Esophagus muscularis mucosa (tissue), 4 donors: ENCODE results near the gene AKAP12. TPM values are rescaled to one million over a fixed set of nuclear protein-coding genes. Genes with fewer than 3 reads are reported as not detected.

Experiments used
- DNase-seq: peaks from one replicate; pipeline ENCODE4 v3.0.0-alpha.2; 2017; ENCODE audit errors: extremely low spot score
- H3K27ac ChIP-seq, 4 donors: fragments of 200-600 bp; sonication (generic); replicated peaks in 1 of 4; 1 replicate in 3 of 4; 2 replicates in 1 of 4; pipeline ENCODE4 v1.5.1; 2016 to 2019; ENCODE audit warnings: mild to moderate bottlenecking in 1 of 4
- H3K27me3 ChIP-seq, 4 donors: fragments of 200-600 bp; sonication (generic); one replicate each; pipeline versions ENCODE4 v1.5.1 to v1.6.0; 2016 to 2019
- H3K36me3 ChIP-seq, 4 donors: fragments of 200-600 bp; sonication (generic); one replicate each; pipeline ENCODE4 v1.5.1; 2016 to 2019
- H3K4me1 ChIP-seq, 4 donors: fragments of 200-600 bp; sonication (generic); one replicate each; pipeline ENCODE4 v1.5.1; 2016 to 2019
- H3K4me3 ChIP-seq, 4 donors: fragments of 200-600 bp; sonication (generic); 1 replicate in 2 of 4; 2 replicates in 2 of 4; pipeline ENCODE4 v1.5.1; 2016 to 2019; ENCODE audit warnings: mild to moderate bottlenecking in 4 of 4, moderate library complexity in 1 of 4
- H3K9me3 ChIP-seq, 4 donors: fragments of 200-600 bp; sonication (generic); 1 replicate in 3 of 4; 2 replicates in 1 of 4; pipeline ENCODE4 v1.5.1; 2016 to 2019
- CTCF ChIP-seq, 3 experiments: fragments of 200-600 bp in 2 of 3; fragments of 450-650 bp in 1 of 3; sonication (generic) in 2 of 3; IDR thresholded peaks; one replicate each; pipeline ENCODE4 v1.5.1; 2017 to 2019; ENCODE audit warnings: antibody characterized with exemption in 3 of 3, mild to moderate bottlenecking in 2 of 3, moderate library complexity in 1 of 3
- EP300 ChIP-seq: sonication (generic); formaldehyde crosslinking; IDR thresholded peaks from one replicate; pipeline ENCODE4 v1.6.1; 2017; ENCODE audit warnings: antibody characterized with exemption
- POLR2A ChIP-seq: fragments of 450-650 bp; IDR thresholded peaks from one replicate; pipeline ENCODE4 v1.6.1; 2017; ENCODE audit warnings: antibody characterized with exemption, moderate library complexity, mild to moderate bottlenecking, low read depth
- POLR2AphosphoS5 ChIP-seq, 2 donors: sonication (generic); formaldehyde crosslinking; IDR thresholded peaks; one replicate each; pipeline ENCODE4 v1.6.1; 2017; ENCODE audit warnings: antibody characterized with exemption in 2 of 2
- WGBS: methylation state at CpG from one replicate; pipeline ENCODE4 v1.1.5; 2018; 5-methylcytosine and 5-hydroxymethylcytosine counted together
- intact Hi-C: fragments of 100-400 bp; cut with DNase I; formaldehyde crosslinking; loops from one replicate; pipeline ENCODE4 v1.15.1; 2023
- total RNA-seq, 4 donors: library from RNA; depleted of rRNA; stranded (reverse); fragments of >200 nt; gene quantifications; one replicate each; pipeline versions ENCODE4 v1.1.0 to v1.2.1, GENCODE V29; 2016

Gene AKAP12
- total RNA-seq, 4 donors from 2014 or later, result 108 to 215 (median 187) TPM

GRCh38 chr6:151242420-151242861, 2.7 kb downstream of the AKAP12 start:
- H3K36me3 ChIP-seq, result no peaks in the 10 kb centered on the region
- H3K27me3 ChIP-seq, result no peaks in the 10 kb centered on the region
- H3K4me3 ChIP-seq, result peak overlapping the region in 3 of 4 donors; percentile 83 to 95 (median 94)
- no peak for DNase-seq
- 70% methylated on average over 7 of the region's 7 CpGs for WGBS
- no peak for TF ChIP-seq POLR2A
- TF ChIP-seq POLR2AphosphoS5 (IDR thresholded peaks at IDR 0.05), result peak in 1 of 2 donors; percentile 11
- H3K9me3 ChIP-seq, result no peaks in the 10 kb centered on the region
- intact Hi-C loops, result loop anchor here (10.0 kb wide), 1 partner anchor 228 kb away; no protein-coding TSS in a partner anchor
- peaks cover 0 to 47% (median 43%) of the 10 kb centered on the region in 4 donors for H3K4me1 ChIP-seq
- peak overlapping the region in 3 of 4 donors; percentile 9 to 97 (median 97) for H3K27ac ChIP-seq

GRCh38 chr6:151243481-151243880, 3.7 kb downstream of the AKAP12 start:
- H3K4me3 ChIP-seq, result no peak overlapping the region
- DNase-seq, result no peak
- peak overlapping the region in 1 of 4 donors; percentile 97 for H3K27ac ChIP-seq
- TF ChIP-seq POLR2AphosphoS5 (IDR thresholded peaks at IDR 0.05), result no peak
- no peaks in the 10 kb centered on the region for H3K27me3 ChIP-seq
- intact Hi-C loops, result loop anchor here (10.0 kb wide), 1 partner anchor 229 kb away; no protein-coding TSS in a partner anchor
- no peaks in the 10 kb centered on the region for H3K9me3 ChIP-seq
- no peaks in the 10 kb centered on the region for H3K36me3 ChIP-seq
- peaks cover 0 to 54% (median 46%) of the 10 kb centered on the region in 4 donors for H3K4me1 ChIP-seq
- 64% methylated on average over 5 of the region's 5 CpGs for WGBS

DNA sequence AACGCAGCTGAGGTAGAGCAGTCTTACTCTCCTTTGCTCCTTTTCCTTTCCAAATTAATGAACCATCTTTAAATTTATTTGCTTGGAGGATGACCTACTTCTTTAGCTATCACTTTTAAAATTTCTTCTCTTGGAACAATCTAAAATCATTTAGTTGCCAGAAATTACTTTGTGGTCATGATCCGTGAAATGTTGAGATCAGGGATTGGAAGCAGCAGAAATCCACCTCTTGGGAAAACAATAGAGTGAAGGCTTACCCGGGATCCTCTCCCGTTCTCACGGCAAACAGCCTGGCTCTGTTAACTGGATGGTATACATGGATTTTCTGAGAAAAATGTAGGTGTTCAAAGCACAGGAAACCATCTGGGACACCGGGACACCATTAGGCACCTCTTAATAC, 7.7 kb downstream of the AKAP12 start:
- WGBS, result 61% methylated on average over 6 of the region's 6 CpGs
- intact Hi-C loops, result loop anchor here (10.0 kb wide), 1 partner anchor 233 kb away; no protein-coding TSS in a partner anchor
- DNase-seq, result no peak
- no peaks in the 10 kb centered on the region for H3K9me3 ChIP-seq
- H3K4me1 ChIP-seq, result peaks cover 0 to 26% (median 21%) of the 10 kb centered on the region in 4 donors
- no peak overlapping the region for H3K4me3 ChIP-seq
- no peaks in the 10 kb centered on the region for H3K36me3 ChIP-seq
- peak overlapping the region in 3 of 4 donors; percentile 20 to 50 (median 21) for H3K27ac ChIP-seq
- TF ChIP-seq POLR2AphosphoS5 (IDR thresholded peaks at IDR 0.05) (no peak), EP300 (no peak), POLR2A (no peak), CTCF (IDR thresholded peaks at IDR 0.05) (no peak)
- no peaks in the 10 kb centered on the region for H3K27me3 ChIP-seq

- H3K4me3 ChIP-seq, result no peak overlapping the region
- no peaks in the 10 kb centered on the region for H3K9me3 ChIP-seq
- DNase-seq, result no peak
- peaks cover 0 to 19% (median 14%) of the 10 kb centered on the region in 4 donors for H3K4me1 ChIP-seq
- intact Hi-C loops, result loop anchor here (10.0 kb wide), 1 partner anchor 233 kb away; no protein-coding TSS in a partner anchor
- no peaks in the 10 kb centered on the region for H3K36me3 ChIP-seq
- WGBS, result 93% methylated on average over 3 of the region's 3 CpGs
- peak overlapping the region in 1 of 4 donors; percentile 50 for H3K27ac ChIP-seq
- no peak for TF ChIP-seq POLR2AphosphoS5 (IDR thresholded peaks at IDR 0.05)
- no peak for TF ChIP-seq EP300
- no peaks in the 10 kb centered on the region for H3K27me3 ChIP-seq
Measured at GRCh38 chr6:151248295-151248694, 8.5 kb downstream of the AKAP12 start.

GRCh38 chr6:151252634-151253033, 12.9 kb downstream of the AKAP12 start:
- intact Hi-C loops, result no loop called here
- peak overlapping the region in 2 of 4 donors; percentile 34 to 77 for H3K27ac ChIP-seq

More at GRCh38 chr6:151252634-151253033, 12.9 kb downstream of the AKAP12 start:
- H3K9me3 ChIP-seq, result no peaks in the 10 kb centered on the region
- no peaks in the 10 kb centered on the region for H3K27me3 ChIP-seq
- TF ChIP-seq POLR2A, result no peak
- TF ChIP-seq POLR2AphosphoS5 (IDR thresholded peaks at IDR 0.05), result no peak
- TF ChIP-seq EP300, result no peak
- no peak for TF ChIP-seq CTCF (IDR thresholded peaks at IDR 0.05)
- H3K36me3 ChIP-seq, result no peaks in the 10 kb centered on the region
- WGBS, result 93% methylated on average over 6 of the region's 6 CpGs
- no peak for DNase-seq
- no peak overlapping the region for H3K4me3 ChIP-seq
- H3K4me1 ChIP-seq, result peaks cover 0 to 35% (median 35%) of the 10 kb centered on the region in 4 donors
